Measurements from ENCODE around the gene ADGB. TPM values are rescaled to one million over a fixed set of nuclear protein-coding genes. Genes with fewer than 3 reads are reported as not detected.

Gene ADGB
- total and polyA plus RNA-seq, 4 experiments from 2014 or later: not detected

- no peaks in the 10 kb centered on the region for H3K36me3 Mint-ChIP-seq
- no peaks in the 10 kb centered on the region for H3K9me3 ChIP-seq (ENCODE audit: control insufficient read depth in 1 of 2, low read length in 2 of 2)
- no peak overlapping the region for H3K27ac Mint-ChIP-seq
- H3K27me3 Mint-ChIP-seq: peaks cover 3 to 4% of the 10 kb centered on the region in 2 donors
- intact Hi-C loops (cut with micrococcal nuclease): no loop called here
- H3K27ac ChIP-seq (ENCODE audit: low read depth, low read length): no peak overlapping the region
- ChIA-PET CTCF (ENCODE audit: partially characterized antibody) (interaction anchor here (1.2 kb wide), 1 partner anchor 14 kb away, joined by 4 read pairs; no protein-coding TSS in a partner anchor), POLR2A (ENCODE audit: partially characterized antibody) (no interaction called here)
- no peaks in the 10 kb centered on the region for H3K27me3 ChIP-seq (ENCODE audit: insufficient read depth, low read length)
- H3K4me3 ChIP-seq (ENCODE audit: low read length in 2 of 2): no peak overlapping the region
- peaks cover 0 to 1% (median 0%) of the 10 kb centered on the region in 8 donors for H3K9me3 Mint-ChIP-seq
- no peaks in the 10 kb centered on the region for H3K36me3 ChIP-seq (ENCODE audit: insufficient read depth, low read length)
- H3K4me3 Mint-ChIP-seq: no peak overlapping the region
- no peaks in the 10 kb centered on the region for H3K4me1 Mint-ChIP-seq
- no peaks in the 10 kb centered on the region for H3K4me1 ChIP-seq (ENCODE audit: insufficient read depth, low read length)
- DNase-seq: no peak
Measured at GRCh38 chr6:146697921-146698320, 99.1 kb downstream of the ADGB start.

- H3K27me3 Mint-ChIP-seq: peaks cover 0 to 1% of the 10 kb centered on the region in 2 donors
- CTCF ChIA-PET (ENCODE audit: partially characterized antibody): interaction anchor here (1.0 kb wide), 1 partner anchor 10 kb away, joined by 3 read pairs; no protein-coding TSS in a partner anchor
- H3K9me3 ChIP-seq (ENCODE audit: control insufficient read depth in 1 of 2, low read length in 2 of 2): no peaks in the 10 kb centered on the region
Measured at GRCh38 chr6:146700078-146700686, 101.4 kb downstream of the ADGB start.

GRCh38 chr6:146701632-146702031 lies 102.9 kb downstream of the ADGB start:
- intact Hi-C loops (cut with micrococcal nuclease): no loop called here

More at GRCh38 chr6:146700078-146700686, 101.4 kb downstream of the ADGB start:
- no peak overlapping the region for H3K4me3 Mint-ChIP-seq
- DNase-seq: peak; percentile 30 to 50 (median 40)
- H3K4me1 Mint-ChIP-seq: no peaks in the 10 kb centered on the region
- no peaks in the 10 kb centered on the region for H3K4me1 ChIP-seq (ENCODE audit: insufficient read depth, low read length)
- POLR2A ChIA-PET (ENCODE audit: partially characterized antibody): interaction anchor here (0.6 kb wide), 1 partner anchor 736 kb away, joined by 3 read pairs; the partner anchor contains the start of gene SHPRH
- peaks cover 0 to 1% (median 0%) of the 10 kb centered on the region in 8 donors for H3K9me3 Mint-ChIP-seq
- H3K27ac Mint-ChIP-seq: peak overlapping the region in 1 of 7 donors; percentile 57
- H3K36me3 ChIP-seq (ENCODE audit: insufficient read depth, low read length): no peaks in the 10 kb centered on the region
- no peak overlapping the region for H3K4me3 ChIP-seq (ENCODE audit: low read length in 2 of 2)
- H3K27me3 ChIP-seq (ENCODE audit: insufficient read depth, low read length): no peaks in the 10 kb centered on the region
- no peak overlapping the region for H3K27ac ChIP-seq (ENCODE audit: low read depth, low read length)
- intact Hi-C loops (cut with micrococcal nuclease): loop anchor here (1.0 kb wide), 1 partner anchor 771 kb away; no protein-coding TSS in a partner anchor
- H3K36me3 Mint-ChIP-seq: no peaks in the 10 kb centered on the region

GRCh38 chr6:146709036-146709622 lies 110.4 kb downstream of the ADGB start:
- no peaks in the 10 kb centered on the region for H3K4me1 ChIP-seq (ENCODE audit: insufficient read depth, low read length)
- H3K4me1 Mint-ChIP-seq: peaks cover 0 to 1% (median 0%) of the 10 kb centered on the region in 4 donors
- H3K27ac ChIP-seq (ENCODE audit: low read depth, low read length): no peak overlapping the region
- no peaks in the 10 kb centered on the region for H3K27me3 ChIP-seq (ENCODE audit: insufficient read depth, low read length)
- ChIA-PET CTCF (ENCODE audit: partially characterized antibody) (interaction anchor here (0.9 kb wide), 1 partner anchor 9 kb away, joined by 3 read pairs; no protein-coding TSS in a partner anchor), POLR2A (ENCODE audit: partially characterized antibody) (no interaction called here)
- no peaks in the 10 kb centered on the region for H3K36me3 Mint-ChIP-seq
- H3K27ac Mint-ChIP-seq: no peak overlapping the region
- DNase-seq: no peak
- no peak overlapping the region for H3K4me3 Mint-ChIP-seq
- H3K27me3 Mint-ChIP-seq: peaks cover 0 to 10% of the 10 kb centered on the region in 2 donors
- intact Hi-C loops (cut with micrococcal nuclease): no loop called here
- peaks cover 0 to 2% (median 0%) of the 10 kb centered on the region in 8 donors for H3K9me3 Mint-ChIP-seq
- H3K9me3 ChIP-seq (ENCODE audit: control insufficient read depth in 1 of 2, low read length in 2 of 2): no peaks in the 10 kb centered on the region
- no peaks in the 10 kb centered on the region for H3K36me3 ChIP-seq (ENCODE audit: insufficient read depth, low read length)
- H3K4me3 ChIP-seq (ENCODE audit: low read length in 2 of 2): no peak overlapping the region

More at GRCh38 chr6:146701632-146702031, 102.9 kb downstream of the ADGB start:
- Mint-ChIP-seq H3K27me3 (peaks cover 0 to 1% of the 10 kb centered on the region in 2 donors), H3K4me1 (no peaks in the 10 kb centered on the region), H3K9me3 (peaks cover 0 to 2% (median 0%) of the 10 kb centered on the region in 8 donors), H3K36me3 (no peaks in the 10 kb centered on the region), H3K4me3 (no peak overlapping the region), H3K27ac (peak overlapping the region in 1 of 7 donors; percentile 7)
- ChIA-PET CTCF (ENCODE audit: partially characterized antibody) (no interaction called here), POLR2A (ENCODE audit: partially characterized antibody) (no interaction called here)
- no peak overlapping the region for H3K27ac ChIP-seq (ENCODE audit: low read depth, low read length)
- no peak overlapping the region for H3K4me3 ChIP-seq (ENCODE audit: low read length in 2 of 2)
- H3K9me3 ChIP-seq (ENCODE audit: control insufficient read depth in 1 of 2, low read length in 2 of 2): no peaks in the 10 kb centered on the region
- H3K27me3 ChIP-seq (ENCODE audit: insufficient read depth, low read length): no peaks in the 10 kb centered on the region
- peak in 2 of 5 donors; percentile 15 to 18 for DNase-seq
- H3K36me3 ChIP-seq (ENCODE audit: insufficient read depth, low read length): no peaks in the 10 kb centered on the region
- H3K4me1 ChIP-seq (ENCODE audit: insufficient read depth, low read length): no peaks in the 10 kb centered on the region

GRCh38 chr6:146719387-146719786 lies 120.6 kb downstream of the ADGB start:
- Mint-ChIP-seq H3K27me3 (no peaks in the 10 kb centered on the region), H3K4me3 (no peak overlapping the region), H3K27ac (no peak overlapping the region), H3K9me3 (no peaks in the 10 kb centered on the region), H3K36me3 (no peaks in the 10 kb centered on the region), H3K4me1 (no peaks in the 10 kb centered on the region)
- ChIA-PET CTCF (ENCODE audit: partially characterized antibody) (no interaction called here), POLR2A (ENCODE audit: partially characterized antibody) (no interaction called here)
- intact Hi-C loops (cut with micrococcal nuclease): no loop called here
- no peak overlapping the region for H3K4me3 ChIP-seq (ENCODE audit: low read length in 2 of 2)
- H3K36me3 ChIP-seq (ENCODE audit: insufficient read depth, low read length): no peaks in the 10 kb centered on the region
- H3K4me1 ChIP-seq (ENCODE audit: insufficient read depth, low read length): no peaks in the 10 kb centered on the region
- no peaks in the 10 kb centered on the region for H3K27me3 ChIP-seq (ENCODE audit: insufficient read depth, low read length)
- no peak overlapping the region for H3K27ac ChIP-seq (ENCODE audit: low read depth, low read length)
- H3K9me3 ChIP-seq (ENCODE audit: control insufficient read depth in 1 of 2, low read length in 2 of 2): no peaks in the 10 kb centered on the region
- DNase-seq: no peak

GRCh38 chr6:146739696-146740095 lies 140.9 kb downstream of the ADGB start:
- no peaks in the 10 kb centered on the region for H3K4me1 ChIP-seq (ENCODE audit: insufficient read depth, low read length)
- no peaks in the 10 kb centered on the region for H3K27me3 ChIP-seq (ENCODE audit: insufficient read depth, low read length)
- no peaks in the 10 kb centered on the region for H3K9me3 Mint-ChIP-seq
- no peaks in the 10 kb centered on the region for H3K36me3 Mint-ChIP-seq
- no peaks in the 10 kb centered on the region for H3K27me3 Mint-ChIP-seq
- CTCF ChIA-PET (ENCODE audit: partially characterized antibody): interaction anchor here (1.0 kb wide), 1 partner anchor 30 kb away, joined by 3 read pairs; no protein-coding TSS in a partner anchor
- H3K9me3 ChIP-seq (ENCODE audit: control insufficient read depth in 1 of 2, low read length in 2 of 2): no peaks in the 10 kb centered on the region
- H3K36me3 ChIP-seq (ENCODE audit: insufficient read depth, low read length): no peaks in the 10 kb centered on the region
- no peaks in the 10 kb centered on the region for H3K4me1 Mint-ChIP-seq
- no peak overlapping the region for H3K27ac ChIP-seq (ENCODE audit: low read depth, low read length)
- POLR2A ChIA-PET (ENCODE audit: partially characterized antibody): no interaction called here
- no peak overlapping the region for H3K4me3 ChIP-seq (ENCODE audit: low read length in 2 of 2)
- H3K27ac Mint-ChIP-seq: no peak overlapping the region
- intact Hi-C loops (cut with micrococcal nuclease): no loop called here
- no peak for DNase-seq
- no peak overlapping the region for H3K4me3 Mint-ChIP-seq

GRCh38 chr6:146741609-146742008 lies 142.8 kb downstream of the ADGB start:
- H3K9me3 ChIP-seq (ENCODE audit: control insufficient read depth in 1 of 2, low read length in 2 of 2): no peaks in the 10 kb centered on the region
- no peak overlapping the region for H3K4me3 ChIP-seq (ENCODE audit: low read length in 2 of 2)
- H3K4me3 Mint-ChIP-seq: no peak overlapping the region
- H3K4me1 Mint-ChIP-seq: no peaks in the 10 kb centered on the region
- no peak overlapping the region for H3K27ac Mint-ChIP-seq
- H3K27ac ChIP-seq (ENCODE audit: low read depth, low read length): no peak overlapping the region
- no peaks in the 10 kb centered on the region for H3K36me3 ChIP-seq (ENCODE audit: insufficient read depth, low read length)
- H3K27me3 Mint-ChIP-seq: peaks cover 0 to 3% of the 10 kb centered on the region in 2 donors
- no peaks in the 10 kb centered on the region for H3K9me3 Mint-ChIP-seq
- no peaks in the 10 kb centered on the region for H3K4me1 ChIP-seq (ENCODE audit: insufficient read depth, low read length)
- H3K36me3 Mint-ChIP-seq: no peaks in the 10 kb centered on the region
- DNase-seq: no peak
- H3K27me3 ChIP-seq (ENCODE audit: insufficient read depth, low read length): no peaks in the 10 kb centered on the region
- CTCF ChIA-PET (ENCODE audit: partially characterized antibody): no interaction called here
- intact Hi-C loops (cut with micrococcal nuclease): no loop called here
- POLR2A ChIA-PET (ENCODE audit: partially characterized antibody): no interaction called here
